HepG2 (cell line): ENCODE measurements around the gene ASTN2. TPM values are rescaled to one million over a fixed set of nuclear protein-coding genes. Genes with fewer than 3 reads are reported as not detected.

Experiments
- ATAC-seq: fragments of 200-7000 bp; cut with Tn5 transposase; 3 replicates; pipeline ENCODE4 v1.9.1; 2020; ENCODE audit warnings: mild to moderate bottlenecking, moderate library complexity
- BruUV-seq: library from RNA; stranded (reverse); fragments of 400-500 nt; replicated peaks from 2 replicates; lab custom pipeline; 2021; lab: Mats Ljungman, UMichigan
- CTCF ChIA-PET: fragments of 300-600 bp; formaldehyde crosslinking; extraction: SDS; loops from one replicate; lab custom pipeline; 2021; ENCODE audit warnings: low total read pairs, inconsistent platforms, low intra/inter-chr PET ratio; lab: Yijun Ruan, JAX
- POLR2A ChIA-PET: fragments of 350-600 bp; sonication (Branson Sonifier 250); formaldehyde crosslinking; loops from one replicate; lab custom pipeline; 2020; ENCODE audit warnings: antibody characterized with exemption, inconsistent platforms; lab: Yijun Ruan, JAX
- DNase-seq: peaks from one replicate; pipeline ENCODE4 v3.0.0-alpha.2; 2015; ENCODE audit warnings: low spot score
- FAIRE-seq: peaks from 3 replicates; lab custom pipeline; 2011; peaks lifted over from hg19 to GRCh38; lab: Jason Lieb, UNC
- H2AFZ ChIP-seq: one replicate; pipeline ENCODE4 v1.6.1; 2011; ENCODE audit warnings: low read length, inconsistent platforms
- H3K27ac ChIP-seq: fragments of 300-600 bp; 3 replicates; pipeline ENCODE4 v1.8.0; 2011; ENCODE audit warnings: mixed run types, mild to moderate bottlenecking, mixed read lengths, low read length, inconsistent platforms; ENCODE audit not compliant: insufficient read depth; ENCODE audit errors: extremely low read length
- H3K27me3 ChIP-seq, 2 experiments: fragments of 200-600 bp in 1 of 2; 2 replicates in 1 of 2; 3 replicates in 1 of 2; pipeline versions ENCODE4 v1.6.0 to v1.8.0; 2011; ENCODE audit warnings: low read length in 2 of 2, mild to moderate bottlenecking in 2 of 2, moderate library complexity in 2 of 2, inconsistent platforms in 1 of 2; ENCODE audit not compliant: insufficient read depth in 2 of 2, control insufficient read depth in 1 of 2
- H3K36me3 ChIP-seq, 2 experiments: fragments of 200-600 bp in 1 of 2; replicated peaks in 1 of 2; 2 replicates in 1 of 2; 3 replicates in 1 of 2; pipeline versions ENCODE4 v1.5.1 to v1.8.0; 2011; ENCODE audit warnings: low read length in 2 of 2, inconsistent platforms in 1 of 2; ENCODE audit not compliant: insufficient read depth in 2 of 2, control insufficient read depth in 1 of 2
- H3K4me1 ChIP-seq: 2 replicates; pipeline ENCODE4 v1.5.1; 2012; ENCODE audit warnings: low read length, inconsistent platforms; ENCODE audit not compliant: insufficient read depth
- H3K4me2 ChIP-seq: 2 replicates; pipeline ENCODE4 v1.6.0; 2011; ENCODE audit warnings: low read depth, low read length, inconsistent platforms
- H3K4me3 ChIP-seq, 3 experiments: fragments of 200-600 bp in 1 of 3; sonication (generic), shearing (Covaris generic) in 1 of 3; replicated peaks in 1 of 3; 2 replicates each; pipeline ENCODE4 v1.5.1; 2011 to 2016; ENCODE audit warnings: low read length in 3 of 3, inconsistent platforms in 2 of 3, low read depth in 2 of 3, mild to moderate bottlenecking in 2 of 3, control low read depth in 1 of 3, mixed read lengths in 1 of 3; ENCODE audit not compliant: insufficient read depth in 1 of 3
- H3K79me2 ChIP-seq: one replicate; pipeline ENCODE4 v1.6.1; 2011; ENCODE audit warnings: low read length, inconsistent platforms; ENCODE audit not compliant: insufficient read depth
- H3K9ac ChIP-seq: 2 replicates; pipeline ENCODE4 v1.6.0; 2011; ENCODE audit warnings: mild to moderate bottlenecking, low read depth, low read length, inconsistent platforms; ENCODE audit not compliant: insufficient read depth
- H3K9me3 ChIP-seq: 2 replicates; pipeline ENCODE4 v1.5.1; 2012; ENCODE audit warnings: mild to moderate bottlenecking, low read length
- H4K20me1 ChIP-seq: 2 replicates; pipeline ENCODE4 v1.6.0; 2011; ENCODE audit warnings: inconsistent platforms, mild to moderate bottlenecking, low read length, moderate library complexity; ENCODE audit not compliant: insufficient read depth
- KAT2B ChIP-seq: fragments of 150-350 bp; IDR thresholded peaks from 2 replicates; pipeline ENCODE4 v1.6.1; 2014; ENCODE audit warnings: low read depth, low read length, borderline replicate concordance
- KLF12 ChIP-seq: sonication (generic); formaldehyde crosslinking; IDR thresholded peaks from 2 replicates; pipeline ENCODE4 v1.4.0; 2020; ENCODE audit warnings: missing genetic modification reagents, borderline replicate concordance
- MTF2 ChIP-seq: sonication (generic); formaldehyde crosslinking; IDR thresholded peaks from 2 replicates; pipeline ENCODE4 v1.5.0; 2020; ENCODE audit warnings: missing genetic modification reagents, borderline replicate concordance
- SSRP1 ChIP-seq: IDR thresholded peaks from 2 replicates; pipeline ENCODE4 v1.6.1; 2016; ENCODE audit warnings: control low read depth
- SYNCRIP ChIP-seq: fragments of 200-400 bp; formaldehyde crosslinking; IDR thresholded peaks from 2 replicates; pipeline ENCODE4 v1.6.1; 2018; ENCODE audit warnings: mild to moderate bottlenecking, low read depth, low read length; ENCODE audit not compliant: insufficient read depth
- ZFP1 ChIP-seq: IDR thresholded peaks from 2 replicates; pipeline ENCODE4 v1.6.1; 2016
- ZFP36L1 ChIP-seq: sonication (generic); formaldehyde crosslinking; IDR thresholded peaks from 2 replicates; pipeline ENCODE4 v1.8.0; 2022; ENCODE audit warnings: mild to moderate bottlenecking, missing genetic modification reagents, moderate library complexity
- ZNF607 ChIP-seq: sonication (generic); formaldehyde crosslinking; IDR thresholded peaks from 2 replicates; pipeline ENCODE4 v1.5.1; 2020; ENCODE audit warnings: missing genetic modification reagents, mild to moderate bottlenecking, borderline replicate concordance
- ZSCAN22 ChIP-seq: sonication (generic); formaldehyde crosslinking; IDR thresholded peaks from 2 replicates; pipeline ENCODE4 v1.4.0; 2020; ENCODE audit warnings: mild to moderate bottlenecking, missing genetic modification reagents
- WGBS: methylation state at CpG from one replicate; pipeline ENCODE4 v1.1.6; 2017; ENCODE audit warnings: low lambda C conversion rate; 5-methylcytosine and 5-hydroxymethylcytosine counted together
- in situ Hi-C: cut with HindIII; loops from 2 replicates; pipeline ENCODE4 v1.10.0; 2017; ENCODE audit warnings: low pct_unique_long_range_greater_than_20kb; ENCODE audit not compliant: extremely low pct_ligation_motif_present
- intact Hi-C: fragments of 100-400 bp; cut with micrococcal nuclease; formaldehyde crosslinking; loops from one replicate; pipeline ENCODE4 v1.10.0; 2022; ENCODE audit not compliant: unreplicated experiment
- polyA plus RNA-seq, 8 experiments: library from polyadenylated mRNA; depleted of rRNA in 3 of 8; stranded (reverse) in 7 of 8; unstranded in 1 of 8; fragments of >200 nt; fragmentation: Illumina TruSeq in 4 of 8; extraction: Trizol in 4 of 8; gene quantifications; 2 replicates each; pipeline versions ENCODE4 v1.2.1 to v1.2.3, GENCODE V29; 2011 to 2016; ENCODE audit warnings: low read depth in 4 of 8, missing spikeins in 1 of 8, mixed read lengths in 1 of 8; ENCODE audit not compliant: insufficient read depth in 1 of 8
- total RNA-seq, 5 experiments: library from RNA; depleted of rRNA; stranded (reverse); fragments of >200 nt; fragmentation: Illumina TruSeq; extraction: Trizol; gene quantifications; 2 replicates each; pipeline ENCODE4 v1.2.3, GENCODE V29; 2016; ENCODE audit warnings: low read depth in 1 of 5
- TF ChIP-seq, protein P1 (sequence below): sonication (generic); formaldehyde crosslinking; IDR thresholded peaks from 2 replicates; pipeline ENCODE4 v1.9.0; 2022; ENCODE audit warnings: low read depth, missing genetic modification reagents
- TF ChIP-seq, protein P2 (sequence below): sonication (generic); formaldehyde crosslinking; IDR thresholded peaks from 2 replicates; pipeline ENCODE4 v1.4.0; 2020; ENCODE audit warnings: missing genetic modification reagents, mild to moderate bottlenecking, borderline replicate concordance

ASTN2 gene
- total and polyA plus RNA-seq, 2 of the 13 experiments (the other 11 are each of a cell fraction or from before 2014, with no cell fraction given): 5.2 to 13.5 TPM

GRCh38 chr9:116403171-116403570, 1011.7 kb downstream of the ASTN2 start (continued):
- TF ChIP-seq, protein P1, sequence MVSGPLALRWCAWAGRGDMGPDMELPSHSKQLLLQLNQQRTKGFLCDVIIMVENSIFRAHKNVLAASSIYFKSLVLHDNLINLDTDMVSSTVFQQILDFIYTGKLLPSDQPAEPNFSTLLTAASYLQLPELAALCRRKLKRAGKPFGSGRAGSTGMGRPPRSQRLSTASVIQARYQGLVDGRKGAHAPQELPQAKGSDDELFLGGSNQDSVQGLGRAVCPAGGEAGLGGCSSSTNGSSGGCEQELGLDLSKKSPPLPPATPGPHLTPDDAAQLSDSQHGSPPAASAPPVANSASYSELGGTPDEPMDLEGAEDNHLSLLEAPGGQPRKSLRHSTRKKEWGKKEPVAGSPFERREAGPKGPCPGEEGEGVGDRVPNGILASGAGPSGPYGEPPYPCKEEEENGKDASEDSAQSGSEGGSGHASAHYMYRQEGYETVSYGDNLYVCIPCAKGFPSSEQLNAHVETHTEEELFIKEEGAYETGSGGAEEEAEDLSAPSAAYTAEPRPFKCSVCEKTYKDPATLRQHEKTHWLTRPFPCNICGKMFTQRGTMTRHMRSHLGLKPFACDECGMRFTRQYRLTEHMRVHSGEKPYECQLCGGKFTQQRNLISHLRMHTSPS: no peak
- TF ChIP-seq SSRP1 (CRISPR knock-in tag) (no peak), ZFP1 (CRISPR knock-in tag) (no peak)
- TF ChIP-seq, all 625 proteins: peak for 0

DNA sequence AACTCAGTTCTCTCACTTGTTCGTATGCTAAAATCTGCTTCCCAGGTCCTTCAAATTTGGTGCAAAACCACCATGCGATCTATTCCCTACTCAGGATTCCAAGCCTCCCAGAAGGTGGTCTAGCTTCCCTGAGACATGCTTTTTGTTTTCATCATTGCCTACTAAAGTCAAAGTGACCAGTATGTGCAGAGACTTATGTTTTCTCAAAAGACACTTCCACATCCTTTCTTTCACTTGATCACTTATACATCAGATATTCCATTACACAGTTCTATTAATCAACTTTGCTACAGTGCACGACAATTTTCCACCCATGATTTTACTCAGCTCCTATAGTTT, 1019.2 kb downstream of the ASTN2 start:
- FAIRE-seq (no peak), ATAC-seq (no peak), DNase-seq (no peak)
- TF ChIP-seq KAT2B (no peak), ZSCAN22 (CRISPR knock-in tag) (no peak), ZFP36L1 (CRISPR knock-in tag) (no peak), KLF12 (no peak), ZNF607 (CRISPR knock-in tag) (no peak), SYNCRIP (no peak), MTF2 (CRISPR knock-in tag) (no peak)
- TF ChIP-seq, protein P2, sequence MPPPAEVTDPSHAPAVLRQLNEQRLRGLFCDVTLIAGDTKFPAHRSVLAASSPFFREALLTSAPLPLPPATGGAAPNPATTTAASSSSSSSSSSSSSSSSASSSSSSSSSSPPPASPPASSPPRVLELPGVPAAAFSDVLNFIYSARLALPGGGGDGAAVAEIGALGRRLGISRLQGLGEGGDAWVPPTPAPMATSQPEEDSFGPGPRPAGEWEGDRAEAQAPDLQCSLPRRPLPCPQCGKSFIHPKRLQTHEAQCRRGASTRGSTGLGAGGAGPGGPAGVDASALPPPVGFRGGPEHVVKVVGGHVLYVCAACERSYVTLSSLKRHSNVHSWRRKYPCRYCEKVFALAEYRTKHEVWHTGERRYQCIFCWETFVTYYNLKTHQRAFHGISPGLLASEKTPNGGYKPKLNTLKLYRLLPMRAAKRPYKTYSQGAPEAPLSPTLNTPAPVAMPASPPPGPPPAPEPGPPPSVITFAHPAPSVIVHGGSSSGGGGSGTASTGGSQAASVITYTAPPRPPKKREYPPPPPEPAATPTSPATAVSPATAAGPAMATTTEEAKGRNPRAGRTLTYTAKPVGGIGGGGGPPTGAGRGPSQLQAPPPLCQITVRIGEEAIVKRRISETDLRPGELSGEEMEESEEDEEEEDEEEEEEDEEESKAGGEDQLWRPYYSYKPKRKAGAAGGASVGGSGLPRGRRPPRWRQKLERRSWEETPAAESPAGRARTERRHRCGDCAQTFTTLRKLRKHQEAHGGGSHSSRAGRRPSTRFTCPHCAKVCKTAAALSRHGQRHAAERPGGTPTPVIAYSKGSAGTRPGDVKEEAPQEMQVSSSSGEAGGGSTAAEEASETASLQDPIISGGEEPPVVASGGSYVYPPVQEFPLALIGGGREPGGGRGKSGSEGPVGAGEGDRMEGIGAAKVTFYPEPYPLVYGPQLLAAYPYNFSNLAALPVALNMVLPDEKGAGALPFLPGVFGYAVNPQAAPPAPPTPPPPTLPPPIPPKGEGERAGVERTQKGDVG (CRISPR knock-in tag): no peak
- ChIA-PET POLR2A (no interaction called here), CTCF (no interaction called here)
- H4K20me1 ChIP-seq: no peaks in the 10 kb centered on the region
- H3K9me3 ChIP-seq: no peaks in the 10 kb centered on the region
- no peaks in the 10 kb centered on the region for H3K27me3 ChIP-seq
- no peak overlapping the region for H3K4me2 ChIP-seq
- intact Hi-C loops (no loop called here), in situ Hi-C loops (no loop called here)
- no TSS peak for BruUV-seq
- H3K4me3 ChIP-seq: no peak overlapping the region
- H3K36me3 ChIP-seq: no peaks in the 10 kb centered on the region
- no peaks in the 10 kb centered on the region for H3K4me1 ChIP-seq
- H3K9ac ChIP-seq: no peak overlapping the region
- H3K79me2 ChIP-seq: no peaks in the 10 kb centered on the region
- H3K27ac ChIP-seq: no peak overlapping the region
- 89% methylated on average over 3 of the region's 3 CpGs for WGBS
- no peak overlapping the region for H2AFZ ChIP-seq
